Epidermal melanocyte (primary cell): ENCODE results near the gene GATA6.

Experiments
- DNase-seq: peaks from one replicate; pipeline ENCODE4 v3.0.0; 2011; ENCODE audit warnings: low spot score; ENCODE audit not compliant: insufficient read length

GATA6 gene

GRCh38 chr18:22238036-22238435 lies 68.6 kb downstream of the GATA6 start:
- DNase-seq = no peak

- DNase-seq = no peak
Observed at GRCh38 chr18:22238681-22239080, 69.3 kb downstream of the GATA6 start.

- no peak for DNase-seq
Observed at GRCh38 chr18:22241921-22242361, 72.6 kb downstream of the GATA6 start.

- no peak for DNase-seq
Observed at GRCh38 chr18:22243513-22243912, 74.1 kb downstream of the GATA6 start.

GRCh38 chr18:22250026-22250425 lies 80.6 kb downstream of the GATA6 start:
- DNase-seq = no peak

- DNase-seq = no peak
Observed at GRCh38 chr18:22250591-22250996, 81.2 kb downstream of the GATA6 start.
